ENCODE measurements around the gene ACER1. TPM values are rescaled to one million over a fixed set of nuclear protein-coding genes. Genes with fewer than 3 reads are reported as not detected.
"Not testable (repeated sequence)": the region's sequence is repeated elsewhere in the genome, so short reads cannot be mapped to it uniquely, and the experiment has no call there.

The ACER1 gene
- total RNA-seq, 1 experiment from 2014 or later: not detected

DNA sequence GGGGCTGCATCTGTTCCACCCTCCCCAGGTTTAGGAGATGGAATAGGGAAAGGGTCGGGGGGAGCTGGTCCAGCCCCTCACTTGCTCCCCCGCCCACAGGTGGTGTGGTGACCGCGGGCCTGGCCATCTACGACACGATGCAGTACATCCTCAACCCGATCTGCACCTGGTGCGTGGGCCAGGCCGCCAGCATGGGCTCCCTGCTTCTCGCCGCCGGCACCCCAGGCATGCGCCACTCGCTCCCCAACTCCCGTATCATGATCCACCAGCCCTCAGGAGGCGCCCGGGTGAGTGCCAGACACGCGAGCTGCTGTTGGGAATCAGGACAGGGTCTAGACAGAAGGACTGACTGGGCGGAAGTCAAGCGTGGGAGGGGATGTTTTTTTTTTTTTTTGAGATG lies 30.9 kb upstream of the ACER1 start:
- DNase-seq: no peak

GRCh38 chr19:6362351-6362801 lies 29.0 kb upstream of the ACER1 start:
- peaks cover 15% of the 10 kb centered on the region for H3K36me3 ChIP-seq (replicated peaks; ENCODE audit: control insufficient read depth, insufficient read depth, low read length)

More for the DNA sequence above, 30.9 kb upstream of the ACER1 start:
- Histone ChIP-seq H3K27me3 (ENCODE audit: control insufficient read depth, insufficient read depth, low read length) (no peaks in the 10 kb centered on the region), H3K36me3 (replicated peaks; ENCODE audit: control insufficient read depth, insufficient read depth, low read length) (peaks cover 18% of the 10 kb centered on the region), H3K4me3 (ENCODE audit: insufficient read depth, low read depth, low read length) (no peak overlapping the region)

GRCh38 chr19:6362027-6362350 lies 28.6 kb upstream of the ACER1 start:
- peaks cover 15% of the 10 kb centered on the region for H3K36me3 ChIP-seq (replicated peaks; ENCODE audit: control insufficient read depth, insufficient read depth, low read length)
- H3K4me3 ChIP-seq (ENCODE audit: insufficient read depth, low read depth, low read length): peak overlapping the region; percentile 83
- DNase-seq: no peak
- H3K27me3 ChIP-seq (ENCODE audit: control insufficient read depth, insufficient read depth, low read length): no peaks in the 10 kb centered on the region

More at GRCh38 chr19:6362351-6362801, 29.0 kb upstream of the ACER1 start:
- DNase-seq: no peak
- Histone ChIP-seq H3K27me3 (ENCODE audit: control insufficient read depth, insufficient read depth, low read length) (no peaks in the 10 kb centered on the region), H3K4me3 (ENCODE audit: insufficient read depth, low read depth, low read length) (peak overlapping the region; percentile 83)

DNA sequence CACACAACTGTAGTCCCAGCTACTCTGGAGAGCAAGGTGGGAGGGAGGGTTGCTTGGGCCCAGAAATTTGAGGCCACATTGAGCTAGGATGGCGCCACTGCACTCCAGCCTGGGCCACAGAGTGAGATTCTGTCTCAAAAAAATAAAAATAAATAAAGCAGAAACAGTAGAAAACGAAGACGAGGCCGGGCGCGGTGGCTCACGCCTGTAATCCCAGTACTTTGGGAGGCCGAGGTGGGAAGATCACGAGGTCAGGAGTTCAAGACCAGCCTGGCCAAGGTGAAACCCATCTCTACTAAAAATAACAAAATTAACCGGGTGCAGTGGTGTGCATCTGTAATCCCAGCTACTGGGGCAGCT lies 27.4 kb upstream of the ACER1 start:
- DNase-seq; H3K27me3 ChIP-seq (ENCODE audit: control insufficient read depth, insufficient read depth, low read length); H3K36me3 ChIP-seq (replicated peaks; ENCODE audit: control insufficient read depth, insufficient read depth, low read length): not testable (repeated sequence)
- H3K4me3 ChIP-seq (ENCODE audit: insufficient read depth, low read depth, low read length): peak overlapping the region; percentile 20; the same call in 1 of the 2 replicates

GRCh38 chr19:6360445-6360844 lies 27.0 kb upstream of the ACER1 start:
- H3K36me3 ChIP-seq (replicated peaks; ENCODE audit: control insufficient read depth, insufficient read depth, low read length); DNase-seq; H3K4me3 ChIP-seq (ENCODE audit: insufficient read depth, low read depth, low read length); H3K27me3 ChIP-seq (ENCODE audit: control insufficient read depth, insufficient read depth, low read length): not testable (repeated sequence)

DNA sequence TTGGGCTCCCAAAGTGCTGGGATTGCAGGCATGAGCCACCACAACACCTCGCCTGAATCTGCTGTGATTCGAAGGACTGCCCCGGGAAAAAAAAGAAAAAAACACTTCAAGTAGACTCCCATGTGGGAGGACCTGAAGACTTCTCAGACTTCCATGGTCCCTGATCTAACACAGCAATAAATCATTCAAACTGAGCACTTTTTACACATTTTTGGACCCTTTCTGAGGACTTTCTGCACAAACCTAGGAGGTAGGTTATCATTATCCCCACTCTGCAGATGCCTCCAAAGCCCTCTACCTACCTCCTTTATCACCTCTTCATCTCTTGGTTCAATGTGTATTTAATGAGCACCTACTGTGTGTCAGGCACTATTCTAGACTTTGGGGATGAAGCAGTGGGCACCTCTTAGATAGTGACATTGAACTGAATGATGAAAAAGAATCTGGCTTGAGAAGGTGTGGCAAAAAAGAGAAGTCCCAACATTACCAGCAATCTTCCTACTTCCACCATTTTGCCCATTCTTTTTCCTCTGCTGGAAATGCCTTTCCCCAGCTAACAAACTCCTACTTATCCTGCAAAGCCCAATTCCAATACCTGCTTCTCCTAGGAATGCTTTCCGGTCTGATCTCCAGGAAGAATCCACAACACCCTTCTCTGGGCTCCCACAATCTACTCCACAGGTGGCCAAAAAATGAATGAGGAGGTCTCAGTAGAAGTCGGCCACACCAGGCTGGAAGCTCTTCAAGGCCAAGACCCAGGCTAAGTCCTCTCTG lies 26.3 kb upstream of the ACER1 start:
- Histone ChIP-seq H3K27me3 (ENCODE audit: control insufficient read depth, insufficient read depth, low read length) (no peaks in the 10 kb centered on the region), H3K36me3 (replicated peaks; ENCODE audit: control insufficient read depth, insufficient read depth, low read length) (peaks cover 2% of the 10 kb centered on the region), H3K4me3 (ENCODE audit: insufficient read depth, low read depth, low read length) (no peak overlapping the region)
- DNase-seq: no peak

DNA sequence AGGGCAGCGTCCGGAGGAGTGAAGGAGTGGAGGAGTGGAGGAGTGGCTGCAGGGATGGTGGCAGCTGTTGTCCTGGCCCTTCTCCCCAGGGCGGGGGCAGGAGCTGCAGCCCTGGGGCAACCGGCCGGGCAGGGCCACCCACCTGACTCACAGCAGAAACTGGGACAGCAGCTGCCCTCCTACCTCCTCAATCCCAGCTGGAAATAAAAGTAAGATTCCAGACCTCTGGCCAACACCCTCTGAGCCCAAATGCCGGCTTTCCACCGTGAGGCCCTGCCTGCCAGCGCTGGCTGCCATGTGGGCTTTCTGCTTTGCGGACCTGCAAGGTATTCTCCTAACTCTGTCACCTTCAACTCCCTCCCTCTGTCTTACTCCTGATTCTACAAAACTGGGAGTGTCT lies 24.6 kb upstream of the ACER1 start:
- Histone ChIP-seq H3K36me3 (replicated peaks; ENCODE audit: control insufficient read depth, insufficient read depth, low read length) (no peaks in the 10 kb centered on the region), H3K4me3 (ENCODE audit: insufficient read depth, low read depth, low read length) (no peak overlapping the region), H3K27me3 (ENCODE audit: control insufficient read depth, insufficient read depth, low read length) (no peaks in the 10 kb centered on the region)
- peak; percentile 41 for DNase-seq

- no peak for DNase-seq
- Histone ChIP-seq H3K27me3 (ENCODE audit: control insufficient read depth, insufficient read depth, low read length) (no peaks in the 10 kb centered on the region), H3K36me3 (replicated peaks; ENCODE audit: control insufficient read depth, insufficient read depth, low read length) (no peaks in the 10 kb centered on the region), H3K4me3 (ENCODE audit: insufficient read depth, low read depth, low read length) (no peak overlapping the region)
Observed at GRCh38 chr19:6357174-6357573, 23.8 kb upstream of the ACER1 start.

DNA sequence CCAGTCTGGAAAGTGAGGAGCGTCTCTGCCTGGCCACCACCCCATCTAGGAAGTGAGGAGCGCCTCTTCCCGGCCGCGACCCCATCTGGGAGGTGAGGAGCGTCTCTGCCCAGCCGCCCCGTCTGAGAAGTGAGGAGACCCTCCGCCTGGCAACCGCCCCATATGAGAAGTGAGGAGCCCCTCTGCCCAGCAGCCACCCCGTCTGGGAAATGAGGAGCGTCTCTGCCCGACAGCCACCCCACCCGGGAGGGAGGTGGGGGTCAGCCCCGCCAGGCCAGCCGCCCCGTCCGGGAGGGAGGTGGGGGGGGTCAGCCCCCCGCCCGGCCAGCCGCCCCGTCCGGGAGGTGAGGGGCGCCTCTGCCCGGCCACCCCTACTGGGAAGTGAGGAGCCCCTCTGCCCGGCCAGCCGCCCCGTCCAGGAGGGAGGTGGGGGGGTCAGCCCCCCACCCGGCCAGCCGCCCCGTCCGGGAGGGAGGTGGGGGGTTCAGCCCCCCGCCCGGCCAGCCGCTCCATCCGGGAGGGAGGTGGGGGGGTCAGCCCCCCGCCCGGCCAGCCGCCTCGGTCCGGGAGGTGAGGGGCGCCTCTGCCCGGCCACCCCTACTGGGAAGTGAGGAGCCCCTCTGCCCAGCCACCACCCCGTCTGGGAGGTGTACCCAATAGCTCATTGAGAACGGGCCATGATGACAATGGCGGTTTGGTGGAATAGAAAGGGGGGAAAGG lies 22.1 kb upstream of the ACER1 start:
- DNase-seq; H3K27me3 ChIP-seq (ENCODE audit: control insufficient read depth, insufficient read depth, low read length); H3K4me3 ChIP-seq (ENCODE audit: insufficient read depth, low read depth, low read length); H3K36me3 ChIP-seq (replicated peaks; ENCODE audit: control insufficient read depth, insufficient read depth, low read length): not testable (repeated sequence)

DNA sequence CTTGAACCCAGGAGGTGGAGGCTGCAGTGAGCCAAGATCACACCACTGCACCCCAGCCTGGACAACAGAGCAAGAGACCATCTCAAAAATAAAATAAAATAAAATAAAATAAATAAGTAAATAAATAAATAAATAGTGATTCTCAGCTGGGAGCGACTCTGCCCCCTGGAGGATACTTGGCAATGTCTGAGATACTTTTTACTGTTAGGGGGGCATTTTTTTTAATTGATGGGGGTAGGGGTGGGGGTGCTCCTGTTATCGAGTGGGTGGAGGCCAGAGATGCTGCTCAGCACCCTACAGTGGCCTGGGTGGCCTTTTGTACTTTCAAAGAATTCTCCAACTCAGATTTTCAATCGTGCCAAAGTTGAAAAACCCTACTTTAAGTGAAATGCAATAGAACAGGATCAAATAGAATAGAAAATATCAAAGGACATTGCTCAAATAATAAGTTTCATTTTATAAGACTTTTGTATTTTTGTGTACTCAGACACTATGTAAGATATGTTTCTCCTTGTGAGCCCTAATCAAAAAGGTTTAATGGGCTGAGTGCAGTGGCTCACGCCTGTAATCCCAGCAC lies 20.8 kb upstream of the ACER1 start:
- no peaks in the 10 kb centered on the region for H3K36me3 ChIP-seq (replicated peaks; ENCODE audit: control insufficient read depth, insufficient read depth, low read length)
- H3K27me3 ChIP-seq (ENCODE audit: control insufficient read depth, insufficient read depth, low read length): peaks cover 2% of the 10 kb centered on the region; the same call in 1 of the 2 replicates
- H3K4me3 ChIP-seq (ENCODE audit: insufficient read depth, low read depth, low read length): no peak overlapping the region
- peak; percentile 57 for DNase-seq

DNA sequence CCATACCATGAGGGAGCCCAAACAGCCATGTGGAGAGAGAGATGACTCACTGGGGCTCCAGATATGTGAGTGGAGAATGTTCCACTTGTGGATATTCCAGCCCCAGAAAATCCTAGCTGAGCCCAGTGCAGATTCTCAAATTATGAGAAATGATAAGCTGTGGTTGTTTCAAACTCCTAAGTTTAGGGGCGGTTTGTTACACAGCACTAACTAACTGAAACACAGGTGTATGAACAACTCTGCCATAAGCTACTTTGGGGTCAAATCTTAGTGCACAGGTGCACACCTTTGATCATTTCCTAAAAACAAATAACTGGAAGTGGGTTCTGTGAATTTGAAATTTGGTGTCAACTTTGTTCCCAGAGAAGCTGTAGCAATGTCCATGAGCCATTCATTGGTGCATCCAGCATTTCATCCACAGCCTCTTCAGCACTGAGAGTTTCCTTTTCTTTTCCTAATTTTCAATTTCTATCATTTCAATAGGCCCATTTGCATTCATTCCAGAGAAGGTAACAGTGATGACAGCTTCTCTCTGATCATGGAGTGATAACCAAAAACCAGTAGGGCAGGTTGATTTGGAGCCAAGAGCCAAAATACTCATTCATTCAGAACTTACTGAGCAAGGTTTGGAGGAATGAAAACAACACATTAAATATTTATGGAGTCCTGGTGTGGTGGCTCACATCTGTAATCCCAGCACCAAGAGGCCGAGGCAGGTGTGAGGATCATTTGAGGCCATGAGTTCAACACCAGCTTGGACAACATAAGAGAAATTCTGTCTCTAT lies 19.2 kb upstream of the ACER1 start:
- H3K36me3 ChIP-seq (replicated peaks; ENCODE audit: control insufficient read depth, insufficient read depth, low read length): no peaks in the 10 kb centered on the region
- no peak overlapping the region for H3K4me3 ChIP-seq (ENCODE audit: insufficient read depth, low read depth, low read length)
- DNase-seq: no peak
- H3K27me3 ChIP-seq (ENCODE audit: control insufficient read depth, insufficient read depth, low read length): peaks cover 2% of the 10 kb centered on the region; the same call in 1 of the 2 replicates

- Histone ChIP-seq H3K4me3 (ENCODE audit: insufficient read depth, low read depth, low read length) (no peak overlapping the region), H3K36me3 (replicated peaks; ENCODE audit: control insufficient read depth, insufficient read depth, low read length) (no peaks in the 10 kb centered on the region), H3K27me3 (ENCODE audit: control insufficient read depth, insufficient read depth, low read length) (peaks cover 2% of the 10 kb centered on the region; the same call in 1 of the 2 replicates)
- no peak for DNase-seq
Observed at GRCh38 chr19:6350688-6351087, 17.3 kb upstream of the ACER1 start.

- H3K36me3 ChIP-seq (replicated peaks; ENCODE audit: control insufficient read depth, insufficient read depth, low read length); H3K4me3 ChIP-seq (ENCODE audit: insufficient read depth, low read depth, low read length); DNase-seq; H3K27me3 ChIP-seq (ENCODE audit: control insufficient read depth, insufficient read depth, low read length): not testable (repeated sequence)
Observed at GRCh38 chr19:6349271-6349670, 15.9 kb upstream of the ACER1 start.

- no peaks in the 10 kb centered on the region for H3K36me3 ChIP-seq (replicated peaks; ENCODE audit: control insufficient read depth, insufficient read depth, low read length)
- H3K4me3 ChIP-seq (ENCODE audit: insufficient read depth, low read depth, low read length): no peak overlapping the region
- no peak for DNase-seq
- H3K27me3 ChIP-seq (ENCODE audit: control insufficient read depth, insufficient read depth, low read length): no peaks in the 10 kb centered on the region
Observed at GRCh38 chr19:6343462-6343861, 10.1 kb upstream of the ACER1 start.

Data from H7 (cell line).